NCI-H2227 (cell line): ENCODE measurements around the gene PPM1L.

Experiments
- DNase-seq: peaks from one replicate; lab custom pipeline; 2025; ENCODE audit not compliant: unreplicated experiment; lab: John Stamatoyannopoulos, UW

Gene PPM1L

DNA sequence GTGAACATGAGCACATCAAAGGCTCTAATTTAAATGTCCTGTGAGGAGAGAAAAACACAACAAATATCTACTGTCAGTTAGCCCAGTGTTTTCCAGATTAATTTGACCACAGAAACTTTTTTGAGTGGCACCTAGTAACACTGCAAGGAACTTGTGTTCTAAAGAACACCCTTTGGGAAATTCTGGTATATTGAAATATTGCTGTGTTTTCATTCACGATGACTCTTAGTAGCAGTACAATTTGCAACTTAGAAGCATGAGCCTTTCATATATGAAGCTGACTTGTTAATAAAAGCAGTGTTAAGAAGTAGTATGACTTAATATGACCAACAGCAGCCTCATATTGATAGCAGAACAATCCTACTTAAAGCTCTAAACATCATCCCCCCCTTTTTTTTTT, 317.1 kb downstream of the PPM1L start:
- no peak for DNase-seq

DNA sequence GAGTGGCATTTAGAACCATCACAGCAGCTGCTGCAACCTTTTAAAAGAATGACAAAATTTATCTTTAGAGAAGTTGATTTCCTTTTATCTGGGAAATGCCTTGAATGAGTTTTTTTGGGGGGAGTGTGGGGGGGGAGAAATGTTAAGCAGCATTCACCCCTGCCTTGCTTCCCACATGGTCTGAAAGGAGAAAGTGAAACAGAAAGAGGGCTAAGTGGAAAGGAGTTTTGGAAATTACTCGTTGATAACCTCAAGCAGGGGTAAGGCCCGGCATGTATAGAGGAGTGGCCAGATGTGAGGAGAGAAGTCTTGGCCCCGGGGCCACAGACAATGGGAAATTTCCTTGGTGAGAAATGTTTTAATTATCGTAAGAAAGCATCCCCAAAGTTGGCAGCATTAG, 325.6 kb downstream of the PPM1L start:
- no peak for DNase-seq

DNA sequence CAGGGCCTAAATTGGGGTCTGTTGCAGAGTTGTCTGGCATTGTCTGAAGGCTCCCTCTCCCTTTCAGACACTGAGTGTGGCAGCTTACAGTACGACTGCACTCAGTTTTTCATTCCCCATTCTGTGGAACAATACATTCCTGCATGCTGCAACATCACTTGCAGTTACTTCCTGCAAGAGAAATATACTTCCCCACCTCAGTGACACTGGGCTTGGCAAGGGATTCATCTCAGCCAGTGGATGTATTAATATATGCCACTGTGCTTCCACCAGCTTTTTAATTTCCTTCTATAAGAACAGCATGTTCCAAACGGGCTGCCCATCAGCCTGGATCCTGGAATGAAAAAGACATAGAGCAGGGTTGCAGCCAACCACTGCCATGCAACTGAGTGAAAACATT, 326.0 kb downstream of the PPM1L start:
- DNase-seq, result no peak

DNA sequence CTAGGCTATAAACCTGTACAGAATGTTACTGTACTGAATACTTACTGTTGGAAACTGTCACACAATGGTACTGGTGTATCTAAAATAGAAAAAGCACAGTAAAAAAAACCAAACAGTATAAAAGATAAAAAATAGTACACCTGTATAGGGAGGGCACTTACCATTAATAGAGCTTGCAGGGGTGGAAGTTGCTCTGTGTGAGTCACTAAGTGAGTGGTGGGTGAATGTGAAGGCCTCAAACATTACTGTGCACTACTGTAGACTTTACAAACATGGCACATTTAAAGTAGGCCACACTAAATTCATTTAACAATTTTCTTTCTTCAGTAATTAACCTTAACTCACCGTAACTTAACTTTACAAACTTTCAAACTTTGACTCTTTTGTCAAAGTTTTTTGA, 327.1 kb downstream of the PPM1L start:
- no peak for DNase-seq

DNA sequence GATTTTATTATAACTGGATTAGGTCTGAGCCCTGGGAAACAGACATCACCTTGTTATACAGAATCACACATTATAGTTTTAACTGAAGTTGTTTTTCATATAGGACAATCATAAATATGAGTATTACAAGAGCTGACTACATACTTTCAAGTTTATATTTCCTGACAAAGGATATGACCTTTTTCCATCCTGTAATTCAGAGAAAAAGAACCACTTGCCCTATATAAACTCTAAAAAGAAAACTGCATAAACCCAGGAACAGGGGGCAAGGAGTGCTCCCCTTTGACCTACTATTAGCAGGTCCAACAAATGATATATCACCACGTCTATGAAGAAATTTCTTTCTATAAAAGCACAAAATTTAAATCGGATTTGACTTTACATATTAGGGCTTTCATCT, 328.2 kb downstream of the PPM1L start:
- DNase-seq, result no peak

DNA sequence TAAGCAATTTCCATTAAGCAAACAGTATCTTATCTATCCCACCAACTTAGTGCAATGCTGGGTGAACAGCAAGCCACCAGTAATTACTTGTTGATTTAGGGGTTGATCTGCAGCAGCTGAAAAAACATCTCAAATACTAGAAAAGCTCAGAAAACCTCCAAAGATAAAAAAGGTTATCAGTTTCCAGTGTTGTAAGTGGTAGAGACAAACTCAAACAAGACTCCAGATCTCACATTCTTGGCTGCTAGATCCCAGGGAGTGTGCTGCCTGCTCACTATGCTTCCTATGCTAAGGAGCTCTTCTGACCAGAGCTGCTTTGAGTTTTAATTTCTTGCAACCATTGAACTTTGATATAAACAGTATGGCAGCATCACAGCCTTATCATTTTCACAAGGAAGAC, 337.9 kb downstream of the PPM1L start:
- DNase-seq, result no peak

DNA sequence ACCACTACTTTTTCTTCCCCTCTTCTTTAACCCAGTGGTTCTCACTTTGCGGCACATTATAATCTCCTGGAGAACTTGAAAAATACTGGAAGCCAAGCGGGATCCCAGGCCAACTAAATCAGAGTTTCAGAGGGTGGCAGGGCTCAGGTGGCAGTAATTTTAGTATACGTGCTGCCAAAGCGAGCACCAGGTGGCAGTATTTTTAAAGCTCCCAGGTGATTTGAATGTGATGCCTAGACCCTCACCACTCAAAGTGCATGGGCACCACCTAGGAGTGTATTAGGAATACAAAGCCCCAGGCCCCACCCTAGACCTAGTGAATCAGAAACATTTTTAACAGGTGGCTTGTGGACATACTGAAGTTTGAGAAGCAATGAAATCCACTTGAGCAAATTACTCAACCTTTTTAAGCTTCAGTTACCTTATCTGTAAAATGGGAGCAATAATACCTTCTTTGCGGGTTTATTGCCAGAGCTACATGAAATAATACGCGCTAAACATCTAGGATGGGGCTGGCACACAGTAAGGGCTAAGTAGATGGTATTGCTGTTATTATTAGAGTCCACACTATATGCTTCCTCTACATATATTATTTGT, 340.8 kb downstream of the PPM1L start:
- DNase-seq, result peak; percentile 4

DNA sequence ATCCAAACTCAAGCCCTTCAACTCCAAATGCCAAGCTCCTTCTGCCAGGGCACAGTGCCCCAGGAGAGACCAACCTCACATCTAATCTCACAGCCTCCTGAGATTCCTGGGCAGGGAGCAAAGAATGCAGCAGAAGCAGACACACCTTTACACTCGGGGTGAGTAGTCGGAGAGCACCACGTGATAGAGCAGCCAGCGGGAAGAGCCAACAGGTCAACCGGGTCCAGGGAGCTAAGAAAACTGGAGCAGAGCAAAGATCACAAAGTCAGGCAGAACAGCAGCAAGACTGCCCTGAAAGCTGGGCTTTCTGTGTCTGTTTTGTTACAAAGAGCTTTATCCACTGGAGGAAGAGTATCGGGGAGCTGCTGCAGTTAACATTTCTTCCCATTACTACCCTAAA, 345.0 kb downstream of the PPM1L start:
- DNase-seq, result no peak

DNA sequence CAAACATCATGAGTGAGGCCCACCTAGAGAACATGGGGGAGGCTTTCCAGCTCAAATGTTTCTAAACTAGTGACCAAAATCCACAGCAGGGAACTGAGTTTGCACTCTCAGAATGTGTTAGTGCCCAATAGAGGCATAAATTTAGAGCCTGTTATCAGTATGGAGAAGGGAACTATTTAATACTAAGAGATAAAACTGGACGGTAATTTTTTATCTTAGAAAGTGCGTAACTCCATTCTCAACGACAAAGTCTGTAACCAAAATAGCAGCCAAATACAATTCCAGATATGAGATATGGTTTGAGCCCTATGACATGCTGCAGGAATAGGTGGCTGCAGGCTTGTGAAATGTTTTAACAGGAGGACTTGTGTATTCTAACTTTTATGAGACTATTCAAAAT, 345.6 kb downstream of the PPM1L start:
- no peak for DNase-seq

DNA sequence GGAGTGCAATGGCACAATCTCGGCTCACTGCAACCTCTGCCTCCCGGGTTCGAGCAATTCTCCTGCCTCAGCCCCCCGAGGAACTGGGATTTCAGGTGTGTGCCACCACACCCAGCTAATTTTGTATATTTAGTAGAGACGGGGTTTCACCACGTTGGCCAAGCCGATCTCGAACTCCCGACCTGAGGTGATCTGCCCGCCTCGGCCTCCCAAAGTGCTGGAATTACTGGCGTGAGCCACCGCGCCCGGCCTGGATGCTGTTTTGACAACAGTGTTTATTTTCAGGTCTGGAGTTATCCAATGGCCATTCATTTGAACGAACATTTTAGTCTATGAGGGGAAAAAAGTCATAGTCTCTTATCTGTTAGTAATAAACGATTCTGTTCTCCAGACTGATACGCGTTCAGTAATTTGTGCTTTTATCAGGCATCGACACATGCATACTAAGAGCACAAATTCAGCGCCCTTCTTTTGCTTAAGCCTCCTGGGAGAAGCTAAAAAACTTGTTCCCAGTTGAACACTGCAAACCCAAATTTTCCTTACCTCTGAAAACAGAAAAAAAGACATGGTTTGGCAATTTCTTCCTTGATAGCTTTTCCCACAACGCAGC, 347.9 kb downstream of the PPM1L start:
- no peak for DNase-seq

DNA sequence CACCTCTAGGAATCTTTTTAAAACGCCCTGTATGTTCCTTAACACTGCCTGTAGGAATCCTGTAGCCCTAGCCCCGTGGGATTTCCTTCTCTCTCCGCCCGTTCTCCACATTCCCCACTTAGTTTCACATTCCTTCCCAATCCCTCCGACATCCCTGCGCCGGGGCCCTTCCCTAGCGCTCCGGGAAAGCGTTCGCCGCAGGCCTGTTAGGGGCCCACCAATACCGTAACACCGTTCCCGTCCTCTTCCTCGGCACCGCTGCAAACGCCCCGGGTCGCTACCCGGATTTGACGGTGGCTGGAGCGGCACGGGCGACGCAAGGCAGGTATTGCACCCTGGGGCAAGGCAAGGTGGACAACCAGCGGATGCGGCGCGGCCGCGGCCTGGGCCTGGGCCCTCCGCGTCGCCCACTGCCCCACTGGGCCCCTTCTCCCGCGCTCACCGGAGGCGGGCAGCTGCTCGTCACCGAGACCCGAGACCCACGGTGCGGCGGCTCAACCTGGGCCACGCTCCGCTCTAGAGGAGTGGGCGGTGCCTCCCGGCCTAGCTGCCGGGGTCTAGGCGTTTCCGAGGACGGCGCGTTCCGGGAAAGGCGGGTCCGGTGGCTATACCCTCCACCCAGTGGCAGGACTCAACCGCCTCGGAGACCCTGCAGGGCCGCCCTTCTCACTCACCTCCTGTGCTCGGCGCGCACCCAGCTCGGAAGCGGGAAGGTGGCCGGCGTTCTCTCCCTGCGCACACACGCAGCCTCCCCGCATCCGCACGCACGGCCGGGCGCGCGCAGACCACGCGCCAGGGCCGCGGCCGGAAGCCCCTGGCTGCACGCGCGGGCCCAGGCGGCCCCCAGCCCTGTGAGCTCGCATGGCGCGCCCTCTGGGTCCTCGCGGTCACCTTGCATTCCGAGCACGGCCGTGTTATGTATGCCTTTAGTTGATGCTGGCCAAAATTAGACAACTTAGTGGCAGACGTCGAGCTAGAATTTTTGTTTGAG, 348.8 kb downstream of the PPM1L start, which contains the start of gene B3GALNT1:
TSS of gene B3GALNT1 (minus strand) at position 789 of the 991 bp plus-strand sequence. CDS start 18,595 bp downstream, outside the sequence.
- peak; percentile 79 for DNase-seq

DNA sequence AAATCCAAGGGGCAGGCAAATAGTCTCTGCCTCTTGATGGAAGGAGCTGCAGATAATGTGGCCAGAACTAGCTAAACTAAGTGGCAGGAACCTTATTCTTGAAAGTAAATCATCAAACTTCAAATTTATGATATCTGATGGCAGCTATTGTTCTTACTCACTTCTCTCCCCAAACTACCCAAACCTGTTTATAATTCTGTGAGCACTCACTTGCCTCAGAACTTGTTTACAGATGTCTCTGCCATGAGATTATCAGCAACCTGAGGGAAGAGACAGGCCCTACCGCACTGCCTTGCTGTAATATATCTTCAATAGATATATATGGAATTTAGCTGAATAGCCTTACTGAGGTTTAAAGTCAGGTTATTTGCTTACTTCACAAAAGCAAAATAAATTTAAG, 351.3 kb downstream of the PPM1L start:
- no peak for DNase-seq

DNA sequence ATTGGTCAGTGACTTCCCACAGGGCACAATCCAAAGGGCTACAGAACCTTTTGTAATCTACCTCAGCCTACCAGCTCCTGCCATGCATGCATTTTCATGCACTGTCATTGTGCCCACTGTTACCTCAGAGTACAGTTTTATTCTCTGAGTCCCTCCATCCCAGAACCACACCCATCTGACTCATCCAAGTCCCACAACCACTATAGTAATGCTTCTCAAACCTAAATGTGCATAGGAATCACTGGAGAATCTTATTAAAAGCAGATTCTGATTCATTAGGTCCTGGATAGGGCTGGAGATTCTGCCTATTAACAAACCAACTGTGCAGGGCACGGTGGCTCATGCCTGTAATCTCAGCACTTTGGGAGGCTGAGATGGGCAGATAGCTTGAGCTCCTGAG, 352.8 kb downstream of the PPM1L start:
- no peak for DNase-seq

DNA sequence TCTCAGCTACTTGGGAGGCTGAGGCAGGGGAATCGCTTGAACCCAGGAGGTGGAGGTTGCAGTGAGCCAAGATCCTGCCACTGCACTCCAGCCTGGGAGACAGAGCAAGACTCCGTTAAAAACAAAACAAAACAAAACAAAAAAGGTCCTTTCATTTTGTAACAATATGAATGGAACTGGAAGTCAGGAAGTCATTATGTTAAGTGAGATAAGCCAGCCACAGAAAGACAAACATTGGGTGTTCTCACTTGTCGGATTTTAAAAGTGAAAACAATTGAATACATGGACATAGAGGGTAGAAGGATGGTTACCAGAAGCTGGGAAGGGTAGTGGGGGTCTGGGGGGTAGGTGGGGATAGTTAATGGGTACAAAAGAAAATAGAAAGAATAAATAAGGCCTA, 361.6 kb downstream of the PPM1L start:
- no peak for DNase-seq

DNA sequence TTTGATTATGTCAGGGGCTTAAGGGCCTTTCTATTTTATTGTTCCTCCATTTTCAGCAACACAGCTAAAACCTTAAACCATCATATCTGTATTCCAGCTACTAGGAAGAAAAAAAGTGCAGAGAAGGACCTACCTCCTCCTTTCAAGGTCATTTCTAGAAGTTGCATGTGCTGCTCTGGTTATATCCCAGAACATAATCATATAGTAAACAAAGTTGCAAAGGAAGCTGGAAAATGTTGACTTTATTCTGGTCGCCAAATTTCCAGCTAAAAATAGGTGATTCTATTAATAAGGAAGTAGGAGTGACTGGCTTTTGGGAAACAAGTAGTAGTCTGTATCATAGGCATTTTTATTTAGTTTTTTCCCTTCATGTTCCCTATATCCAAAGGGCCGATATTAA, 370.5 kb downstream of the PPM1L start:
- DNase-seq, result no peak
